Nephron progenitor cell (in vitro differentiated cells): Measurements from ENCODE around the gene PDGFB.
"Not testable (repeated sequence)": the region's sequence is repeated elsewhere in the genome, so short reads cannot be mapped to it uniquely, and the experiment has no call there.

Experiments
- DNase-seq: peaks from one replicate; pipeline ENCODE4 v3.0.0; 2021
- H3K27ac Mint-ChIP-seq: 2 replicates; pipeline ENCODE4 v1.8.0; 2021; ENCODE audit warnings: mild to moderate bottlenecking, moderate library complexity, mixed read lengths
- H3K27me3 Mint-ChIP-seq: 2 replicates; pipeline ENCODE4 v1.8.0; 2021; ENCODE audit warnings: mild to moderate bottlenecking, low read depth, mixed read lengths; ENCODE audit not compliant: poor library complexity
- H3K36me3 Mint-ChIP-seq: 2 replicates; pipeline ENCODE4 v1.8.0; 2021; ENCODE audit warnings: low read depth, mixed read lengths
- H3K4me1 Mint-ChIP-seq: 2 replicates; pipeline ENCODE4 v1.8.0; 2021; ENCODE audit warnings: mixed read lengths
- H3K4me3 Mint-ChIP-seq: 2 replicates; pipeline ENCODE4 v1.8.0; 2021; ENCODE audit warnings: mild to moderate bottlenecking, moderate library complexity, mixed read lengths
- H3K9me3 Mint-ChIP-seq: 2 replicates; pipeline ENCODE4 v1.8.0; 2021; ENCODE audit warnings: mild to moderate bottlenecking, moderate library complexity, mixed read lengths
- CTCF ChIP-seq: fragments of 200-600 bp; sonication (generic); IDR thresholded peaks from 2 replicates; pipeline ENCODE4 v1.5.0; 2021; ENCODE audit warnings: antibody characterized with exemption

PDGFB gene

DNA sequence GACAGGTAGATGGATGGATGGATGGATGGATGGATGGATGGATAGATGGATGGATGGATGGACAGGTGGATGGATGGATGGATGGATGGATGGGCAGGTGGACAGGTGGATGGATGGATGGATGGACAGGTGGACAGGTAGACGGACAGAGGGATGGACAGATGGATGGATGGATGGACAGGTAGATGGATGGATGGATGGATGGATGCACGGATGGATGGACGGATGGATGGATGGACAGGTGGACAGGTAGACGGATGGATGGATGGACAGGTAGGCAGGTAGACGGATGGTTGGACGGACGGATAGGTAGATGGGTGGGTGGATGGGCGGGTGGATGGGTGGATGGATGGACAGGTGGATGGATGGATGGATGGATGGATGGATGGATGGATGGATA is 24.3 kb downstream of the PDGFB start:
- H3K9me3 Mint-ChIP-seq: peaks cover 30% of the 10 kb centered on the region
- H3K4me3 Mint-ChIP-seq: no peak overlapping the region
- H3K4me1 Mint-ChIP-seq: peaks cover 5% of the 10 kb centered on the region
- no peak for DNase-seq
- H3K36me3 Mint-ChIP-seq: no peaks in the 10 kb centered on the region
- no peak for TF ChIP-seq CTCF
- no peak overlapping the region for H3K27ac Mint-ChIP-seq
- H3K27me3 Mint-ChIP-seq: peaks cover 30% of the 10 kb centered on the region

DNA sequence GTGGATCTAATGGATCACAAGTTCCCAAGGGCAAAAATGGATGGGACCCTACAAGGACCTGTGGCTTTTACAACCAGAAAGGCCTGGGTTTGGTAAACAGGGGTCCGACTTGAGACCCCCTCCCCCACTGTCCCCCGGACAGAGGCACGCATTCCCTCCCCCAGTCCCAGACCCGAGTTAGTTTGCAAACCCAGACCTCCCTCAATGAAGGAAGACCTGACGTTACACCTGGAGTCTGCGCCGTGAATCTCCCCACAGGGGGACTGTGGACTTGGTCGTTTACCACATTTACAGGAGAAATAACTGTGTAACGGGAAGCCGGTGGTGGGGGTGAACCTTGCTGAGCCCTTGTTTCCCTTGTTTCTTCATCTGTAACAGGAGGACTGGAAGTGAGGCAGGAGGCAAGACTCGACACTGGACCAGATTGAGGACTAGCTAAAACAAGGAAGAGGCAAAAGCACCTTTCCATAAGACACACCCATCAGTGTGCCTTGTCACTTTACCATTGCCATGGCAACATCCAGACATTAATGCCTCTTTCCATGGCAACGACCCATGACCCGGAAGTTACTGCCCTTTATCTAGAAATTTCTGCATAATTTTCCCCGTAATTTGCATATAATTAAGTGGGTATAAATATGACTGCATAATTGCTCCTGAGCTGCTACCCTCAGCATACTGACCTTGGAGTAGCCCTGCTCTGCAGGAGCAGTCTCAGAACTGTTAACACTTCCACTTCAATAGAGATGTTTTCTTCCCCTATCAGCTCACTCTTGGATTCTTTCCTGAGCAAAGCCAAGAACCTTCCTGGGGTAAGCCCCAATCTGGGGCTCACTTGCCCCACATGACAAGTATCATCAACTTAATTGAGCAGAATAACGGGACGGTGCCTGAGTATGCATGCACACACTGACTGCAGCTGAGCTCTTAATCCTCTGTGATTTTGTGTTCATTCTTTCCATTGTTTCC is 25.4 kb downstream of the PDGFB start:
- Mint-ChIP-seq H3K4me3 (no peak overlapping the region), H3K9me3 (peaks cover 30% of the 10 kb centered on the region)

GRCh38 chr22:39218432-39218831 is 26.4 kb downstream of the PDGFB start:
- H3K36me3 Mint-ChIP-seq, H3K4me3 Mint-ChIP-seq, DNase-seq, H3K27ac Mint-ChIP-seq, H3K4me1 Mint-ChIP-seq: not testable (repeated sequence)
- Mint-ChIP-seq H3K9me3 (peaks cover 30% of the 10 kb centered on the region), H3K27me3 (peaks cover 38% of the 10 kb centered on the region)

More for the DNA sequence above, 25.4 kb downstream of the PDGFB start:
- H3K27me3 Mint-ChIP-seq: peaks cover 39% of the 10 kb centered on the region
- H3K36me3 Mint-ChIP-seq: no peaks in the 10 kb centered on the region
- H3K27ac Mint-ChIP-seq: no peak overlapping the region
- H3K4me1 Mint-ChIP-seq: peaks cover 5% of the 10 kb centered on the region
- no peak for TF ChIP-seq CTCF
- no peak for DNase-seq

DNA sequence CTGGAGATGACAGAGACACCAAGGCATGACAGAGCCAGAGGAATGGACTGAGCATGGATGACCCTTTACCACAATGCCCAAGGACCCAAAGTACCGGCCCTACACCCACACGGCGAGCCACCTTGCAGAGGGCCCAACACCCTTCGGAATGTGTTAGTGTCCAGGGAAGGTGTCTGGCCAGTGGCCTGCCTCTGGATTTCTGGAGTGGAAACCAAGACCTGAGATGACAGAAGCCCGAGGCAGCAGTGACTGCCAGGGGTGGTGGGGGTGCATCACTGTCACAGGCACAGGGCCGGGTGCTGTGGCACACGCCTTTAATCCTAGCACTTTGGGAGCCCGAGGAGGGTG is 28.7 kb downstream of the PDGFB start:
- Mint-ChIP-seq H3K4me1 (peaks cover 13% of the 10 kb centered on the region), H3K4me3 (no peak overlapping the region), H3K27ac (no peak overlapping the region), H3K36me3 (no peaks in the 10 kb centered on the region), H3K27me3 (peaks cover 31% of the 10 kb centered on the region), H3K9me3 (peaks cover 30% of the 10 kb centered on the region)
- no peak for DNase-seq
- peak; percentile 3 for TF ChIP-seq CTCF

GRCh38 chr22:39215426-39216142 is 29.2 kb downstream of the PDGFB start:
- TF ChIP-seq CTCF: peak; percentile 41
- Mint-ChIP-seq H3K27ac (no peak overlapping the region), H3K27me3 (peaks cover 28% of the 10 kb centered on the region), H3K9me3 (peaks cover 29% of the 10 kb centered on the region), H3K4me1 (peaks cover 13% of the 10 kb centered on the region), H3K36me3 (no peaks in the 10 kb centered on the region), H3K4me3 (no peak overlapping the region)
- no peak for DNase-seq

GRCh38 chr22:39215070-39215396 is 29.7 kb downstream of the PDGFB start:
- Mint-ChIP-seq H3K36me3 (no peaks in the 10 kb centered on the region), H3K4me1 (peaks cover 13% of the 10 kb centered on the region), H3K4me3 (no peak overlapping the region), H3K27ac (no peak overlapping the region), H3K27me3 (peaks cover 23% of the 10 kb centered on the region), H3K9me3 (peaks cover 23% of the 10 kb centered on the region)
- DNase-seq: no peak
- no peak for TF ChIP-seq CTCF
